HUES48 (cell line): ENCODE results near the gene KCTD10.
"Not testable (repeated sequence)": the region's sequence is repeated elsewhere in the genome, so short reads cannot be mapped to it uniquely, and the experiment has no call there.

Source experiments
- H3K27ac ChIP-seq: one replicate; pipeline ENCODE4 v1.7.0; 2013; ENCODE audit warnings: low read depth, low read length, inconsistent platforms
- H3K27me3 ChIP-seq: 2 replicates; pipeline ENCODE4 v1.6.1; 2013; ENCODE audit warnings: mild to moderate bottlenecking, low read length; ENCODE audit not compliant: control insufficient read depth, insufficient read depth
- H3K36me3 ChIP-seq: 2 replicates; pipeline ENCODE4 v1.6.1; 2013; ENCODE audit warnings: low read length; ENCODE audit not compliant: control insufficient read depth, insufficient read depth
- H3K4me1 ChIP-seq: 2 replicates; pipeline ENCODE4 v1.6.1; 2013; ENCODE audit warnings: mild to moderate bottlenecking, low read length; ENCODE audit not compliant: control insufficient read depth, insufficient read depth
- H3K4me3 ChIP-seq: 2 replicates; pipeline ENCODE4 v1.5.1; 2013; ENCODE audit warnings: mild to moderate bottlenecking, low read depth, low read length
- H3K9ac ChIP-seq: 2 replicates; pipeline ENCODE4 v1.6.1; 2013; ENCODE audit warnings: mild to moderate bottlenecking, low read depth, low read length, moderate library complexity
- H3K9me3 ChIP-seq: 2 replicates; pipeline ENCODE4 v1.6.1; 2013; ENCODE audit warnings: low read length; ENCODE audit not compliant: control insufficient read depth, insufficient read depth

KCTD10 gene

DNA sequence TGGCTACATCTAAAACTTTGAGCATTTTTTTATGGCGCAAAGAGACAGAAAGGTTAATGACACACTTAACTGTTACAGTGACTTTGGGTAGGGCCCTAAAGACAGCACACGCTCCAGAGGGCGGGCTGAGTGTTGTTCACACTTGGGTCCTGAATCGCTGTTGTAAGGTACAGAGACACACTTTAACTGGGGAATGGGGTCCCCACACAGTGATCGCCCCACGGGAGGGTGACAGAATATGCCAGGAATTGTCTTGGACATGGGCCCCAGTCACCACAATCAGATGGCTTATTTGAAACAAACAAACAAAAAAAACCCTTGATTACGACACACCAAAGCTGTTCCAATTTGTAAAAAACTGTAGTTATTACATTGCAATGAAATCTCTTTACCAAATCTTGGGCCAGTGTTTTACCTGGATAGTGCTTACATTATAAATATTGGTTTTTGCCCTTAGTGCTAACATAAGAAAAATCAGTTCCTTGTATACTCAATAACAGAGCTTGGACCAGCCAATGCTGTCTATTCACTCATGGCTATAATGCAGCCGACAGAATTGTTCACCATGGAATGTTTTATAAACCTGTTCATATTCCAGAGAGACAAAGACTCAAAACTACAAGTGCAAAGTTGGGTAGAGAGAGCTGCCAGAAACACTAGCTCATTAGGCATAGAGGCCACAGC, 28.3 kb downstream of the KCTD10 start:
- no peak overlapping the region for H3K27ac ChIP-seq
- no peaks in the 10 kb centered on the region for H3K27me3 ChIP-seq
- H3K4me3 ChIP-seq: no peak overlapping the region
- H3K9ac ChIP-seq: no peak overlapping the region
- H3K9me3 ChIP-seq: no peaks in the 10 kb centered on the region
- no peaks in the 10 kb centered on the region for H3K4me1 ChIP-seq
- H3K36me3 ChIP-seq: peaks cover 83% of the 10 kb centered on the region

GRCh38 chr12:109448272-109448671, 28.8 kb downstream of the KCTD10 start:
- no peaks in the 10 kb centered on the region for H3K4me1 ChIP-seq
- H3K27me3 ChIP-seq: no peaks in the 10 kb centered on the region
- H3K4me3 ChIP-seq: no peak overlapping the region
- no peaks in the 10 kb centered on the region for H3K9me3 ChIP-seq
- H3K9ac ChIP-seq: no peak overlapping the region
- peaks cover 78% of the 10 kb centered on the region for H3K36me3 ChIP-seq
- H3K27ac ChIP-seq: no peak overlapping the region

DNA sequence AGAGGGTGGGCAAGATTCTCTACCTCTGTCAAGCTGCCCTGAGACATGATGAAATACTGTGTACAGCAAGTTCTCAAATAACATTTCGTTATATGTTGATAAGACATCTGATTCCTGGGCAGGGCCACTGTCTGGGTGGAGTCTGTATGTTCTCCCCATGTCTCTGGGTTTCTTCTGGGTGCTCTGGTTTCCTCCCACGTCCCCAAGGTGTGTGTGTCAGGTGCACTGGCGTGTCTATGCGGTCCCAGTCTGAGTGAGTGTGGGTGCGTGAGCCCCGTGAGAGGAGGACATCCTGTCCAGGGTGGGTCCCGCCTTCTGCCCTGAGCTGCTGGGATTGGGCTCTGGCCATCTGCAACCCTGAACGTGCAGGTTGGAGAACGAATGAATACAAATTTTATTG, 29.6 kb downstream of the KCTD10 start:
- H3K36me3 ChIP-seq: peaks cover 70% of the 10 kb centered on the region
- no peaks in the 10 kb centered on the region for H3K27me3 ChIP-seq
- no peaks in the 10 kb centered on the region for H3K4me1 ChIP-seq
- no peaks in the 10 kb centered on the region for H3K9me3 ChIP-seq
- H3K9ac ChIP-seq: no peak overlapping the region
- H3K4me3 ChIP-seq: no peak overlapping the region
- H3K27ac ChIP-seq: no peak overlapping the region

DNA sequence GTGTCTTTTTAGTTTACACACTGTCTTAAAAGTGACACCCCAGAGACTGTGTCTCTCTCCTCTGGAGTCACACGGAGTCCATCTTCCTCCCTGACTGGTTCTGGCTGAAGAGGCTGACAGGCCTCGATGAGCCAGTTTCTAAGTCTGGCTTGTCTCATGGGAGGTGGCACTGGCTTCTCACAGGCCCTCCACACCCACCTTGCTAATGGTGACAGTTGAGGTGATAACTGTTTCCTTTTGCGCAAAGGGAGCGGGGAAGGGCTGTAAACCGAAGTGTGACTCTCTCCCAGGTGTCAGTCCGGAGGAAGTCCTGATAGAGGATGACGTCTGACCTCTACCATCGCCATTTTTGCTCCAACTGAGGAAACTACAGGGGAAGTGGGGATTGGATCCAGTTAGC, 30.2 kb downstream of the KCTD10 start:
- no peak overlapping the region for H3K27ac ChIP-seq
- no peaks in the 10 kb centered on the region for H3K27me3 ChIP-seq
- no peak overlapping the region for H3K4me3 ChIP-seq
- H3K9ac ChIP-seq: no peak overlapping the region
- no peaks in the 10 kb centered on the region for H3K9me3 ChIP-seq
- peaks cover 64% of the 10 kb centered on the region for H3K36me3 ChIP-seq
- H3K4me1 ChIP-seq: no peaks in the 10 kb centered on the region

- H3K9ac ChIP-seq: no peak overlapping the region
- H3K4me3 ChIP-seq: no peak overlapping the region
- H3K4me1 ChIP-seq: 0 out of 2 replicates have a peak, but pooled peaks cover 5% of the 10 kb centered on the region
- peaks cover 51% of the 10 kb centered on the region for H3K36me3 ChIP-seq
- no peaks in the 10 kb centered on the region for H3K27me3 ChIP-seq
- H3K27ac ChIP-seq: no peak overlapping the region
- H3K9me3 ChIP-seq: no peaks in the 10 kb centered on the region
Observed at GRCh38 chr12:109445191-109445609, 31.9 kb downstream of the KCTD10 start.

GRCh38 chr12:109444259-109444658, 32.8 kb downstream of the KCTD10 start:
- Histone ChIP-seq H3K9ac (no peak overlapping the region), H3K27me3 (no peaks in the 10 kb centered on the region), H3K4me1 (0 out of 2 replicates have a peak, but pooled peaks cover 5% of the 10 kb centered on the region), H3K36me3 (peaks cover 44% of the 10 kb centered on the region), H3K4me3 (no peak overlapping the region), H3K9me3 (no peaks in the 10 kb centered on the region), H3K27ac (no peak overlapping the region)

- H3K4me3 ChIP-seq: no peak overlapping the region
- peaks cover 40% of the 10 kb centered on the region for H3K36me3 ChIP-seq
- no peak overlapping the region for H3K9ac ChIP-seq
Observed at GRCh38 chr12:109443794-109444193, 33.3 kb downstream of the KCTD10 start.

DNA sequence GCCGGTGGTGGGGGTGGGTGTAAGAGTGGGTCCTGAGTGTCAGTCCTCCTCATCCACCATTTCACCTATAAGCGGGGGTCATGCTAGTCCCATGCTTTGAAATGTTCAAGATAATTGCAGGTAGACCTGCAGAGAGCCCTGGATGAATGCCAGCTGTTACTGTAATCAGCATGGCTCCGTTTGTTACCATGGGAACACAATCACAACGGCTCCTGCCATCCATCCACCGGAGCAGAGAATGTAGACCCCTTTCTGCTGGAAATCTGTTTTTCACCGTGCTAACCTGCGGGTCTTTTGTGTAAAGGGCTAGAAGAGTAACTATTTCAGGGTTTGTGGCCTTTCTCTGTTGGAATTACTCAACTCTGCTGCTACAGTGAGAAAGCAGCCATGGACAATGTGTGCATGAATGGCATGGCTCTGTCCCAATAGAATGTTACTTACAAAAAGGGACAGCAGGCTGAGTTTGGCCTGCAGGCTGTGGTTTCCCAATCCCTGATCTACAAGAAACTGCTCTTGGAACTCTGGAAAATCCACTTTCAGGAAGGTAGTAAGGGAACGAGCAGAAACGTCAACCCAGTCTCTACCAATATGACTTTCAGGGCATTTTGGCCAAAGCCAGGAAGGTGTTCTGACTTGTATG, 36.1 kb downstream of the KCTD10 start:
- Histone ChIP-seq H3K4me1 (peaks cover 14% of the 10 kb centered on the region), H3K27ac (peak overlapping the region; percentile 56), H3K9ac (no peak overlapping the region), H3K9me3 (no peaks in the 10 kb centered on the region), H3K36me3 (peaks cover 12% of the 10 kb centered on the region; the same call in 1 of the 2 replicates), H3K27me3 (no peaks in the 10 kb centered on the region), H3K4me3 (no peak overlapping the region)

More at GRCh38 chr12:109443794-109444193, 33.3 kb downstream of the KCTD10 start:
- H3K4me1 ChIP-seq: 0 out of 2 replicates have a peak, but pooled peaks cover 5% of the 10 kb centered on the region
- H3K27me3 ChIP-seq: no peaks in the 10 kb centered on the region
- H3K9me3 ChIP-seq: no peaks in the 10 kb centered on the region
- H3K27ac ChIP-seq: no peak overlapping the region

DNA sequence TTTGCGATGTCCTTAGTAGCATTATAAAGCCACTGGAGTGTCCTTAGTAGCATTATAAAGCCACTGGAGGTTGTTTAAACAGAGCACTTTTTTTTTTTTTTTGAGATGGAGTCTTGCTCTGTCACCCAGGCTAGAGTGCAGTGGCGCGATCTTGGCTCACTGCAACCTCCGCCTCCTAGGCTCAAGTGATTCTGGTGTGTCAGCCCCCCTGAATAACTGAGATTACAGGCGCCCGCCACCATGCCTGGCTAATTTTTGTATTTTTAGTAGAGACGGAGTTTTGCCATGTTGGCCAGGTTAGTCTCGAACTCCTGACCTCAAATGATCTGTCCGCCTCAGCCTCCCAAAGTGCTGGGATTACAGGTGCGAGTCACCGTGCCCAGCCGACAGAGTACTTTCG, 37.1 kb downstream of the KCTD10 start:
- H3K4me1 ChIP-seq: peaks cover 24% of the 10 kb centered on the region
- H3K36me3 ChIP-seq, H3K9ac ChIP-seq, H3K9me3 ChIP-seq, H3K4me3 ChIP-seq, H3K27ac ChIP-seq, H3K27me3 ChIP-seq: not testable (repeated sequence)

DNA sequence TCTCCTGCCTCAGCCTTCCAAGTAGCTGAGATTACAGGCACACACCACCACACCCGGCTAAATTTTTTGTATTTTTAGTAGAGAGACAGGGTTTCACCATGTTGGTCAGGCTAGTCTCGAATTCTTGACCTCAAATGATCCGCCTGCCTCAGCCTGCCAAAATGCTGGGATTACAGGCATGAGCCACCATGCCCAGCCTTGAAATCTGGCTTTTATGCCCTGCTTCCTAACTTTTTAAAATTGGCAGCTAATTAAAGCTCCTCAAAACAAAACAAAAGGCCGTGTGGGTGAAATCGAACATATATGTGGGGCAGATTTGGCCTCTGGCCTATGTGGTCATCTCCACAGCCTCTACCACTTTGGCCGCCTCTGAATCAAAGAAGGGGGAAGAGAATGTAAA, 37.9 kb downstream of the KCTD10 start:
- H3K9ac ChIP-seq: no peak overlapping the region
- no peaks in the 10 kb centered on the region for H3K27me3 ChIP-seq
- no peaks in the 10 kb centered on the region for H3K36me3 ChIP-seq
- no peak overlapping the region for H3K4me3 ChIP-seq
- H3K9me3 ChIP-seq: no peaks in the 10 kb centered on the region
- peaks cover 32% of the 10 kb centered on the region for H3K4me1 ChIP-seq
- H3K27ac ChIP-seq: no peak overlapping the region

DNA sequence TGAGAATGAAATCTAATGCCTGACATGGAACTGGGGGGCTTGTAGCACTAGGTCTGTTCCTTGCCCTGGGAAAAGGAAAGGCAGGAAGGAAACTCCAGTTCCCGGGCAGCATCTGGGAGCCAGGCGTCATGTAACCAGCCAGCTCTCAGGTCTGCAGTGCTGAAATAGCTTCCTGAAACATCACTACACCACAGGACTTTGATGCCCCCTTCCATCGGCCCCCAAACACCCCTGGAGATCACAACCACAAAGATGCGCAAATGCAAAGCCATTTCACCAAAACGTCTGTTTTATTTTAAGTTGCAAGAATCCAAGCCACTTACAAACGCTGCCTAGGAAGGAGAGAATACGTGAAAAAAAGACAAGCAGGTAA, 40.9 kb downstream of the KCTD10 start:
- Histone ChIP-seq H3K9me3 (no peaks in the 10 kb centered on the region), H3K9ac (no peak overlapping the region), H3K4me1 (peaks cover 32% of the 10 kb centered on the region), H3K27me3 (no peaks in the 10 kb centered on the region), H3K36me3 (no peaks in the 10 kb centered on the region), H3K27ac (peak overlapping the region; percentile 62), H3K4me3 (0 out of 2 replicates have a peak overlapping the region, but pooled peaks have one; percentile 23)
